ENCODE data around the gene N4BP2.

The N4BP2 gene

GRCh38 chr4:40199999-40200874 is 143.6 kb downstream of the N4BP2 start:
- H3K4ac ChIP-seq (ENCODE audit: low read depth in 1 of 2, low read length in 2 of 2): no peak overlapping the region
- no peak overlapping the region for H3K23ac ChIP-seq (ENCODE audit: low read length in 2 of 2)
- H2BK5ac ChIP-seq (ENCODE audit: low read depth, low read length, poor library complexity, severe bottlenecking): no peak overlapping the region
- no peak overlapping the region for H3K18ac ChIP-seq (ENCODE audit: low read depth in 1 of 2, low read length in 2 of 2)
- H3K9ac ChIP-seq (ENCODE audit: low read length): no peak overlapping the region
- no peak overlapping the region for H2AK5ac ChIP-seq (ENCODE audit: low read length, severe bottlenecking)
- H3K27ac ChIP-seq (ENCODE audit: low read length, poor library complexity, severe bottlenecking): no peak overlapping the region
- peak overlapping the region; percentile 55 for H4K91ac ChIP-seq (ENCODE audit: low read length)
- H2BK15ac ChIP-seq (ENCODE audit: low read depth, poor library complexity, severe bottlenecking): no peak overlapping the region
- H4K8ac ChIP-seq (ENCODE audit: low read length): peak overlapping the region; percentile 24
- DNase-seq: peak; percentile 61
- H3K27me3 ChIP-seq (ENCODE audit: control insufficient read depth in 1 of 2, insufficient read depth in 1 of 2, low read length in 2 of 2): no peaks in the 10 kb centered on the region
- H3K4me1 ChIP-seq (ENCODE audit: control insufficient read depth, insufficient read depth, low read depth, low read length): peaks cover 2% of the 10 kb centered on the region
- 86% methylated on average over 12 of the region's 15 CpGs for WGBS
- no peaks in the 10 kb centered on the region for H3K79me1 ChIP-seq (replicated peaks; ENCODE audit: low read length, poor library complexity, severe bottlenecking)
- no peak overlapping the region for H2BK120ac ChIP-seq (ENCODE audit: low read depth, low read length)
- H3K9me3 ChIP-seq (ENCODE audit: control insufficient read depth, low read length): no peaks in the 10 kb centered on the region
- H3K4me3 ChIP-seq (ENCODE audit: insufficient read depth in 1 of 2, low read depth in 1 of 2, low read length in 2 of 2): no peak overlapping the region
- no peak overlapping the region for H3K4me2 ChIP-seq (ENCODE audit: low read length, poor library complexity, severe bottlenecking)
- no peaks in the 10 kb centered on the region for H3K36me3 ChIP-seq (ENCODE audit: control insufficient read depth in 1 of 2, insufficient read depth in 2 of 2, low read depth in 1 of 2, low read length in 2 of 2)
- H2BK12ac ChIP-seq (ENCODE audit: low read length in 2 of 2): peak overlapping the region in 1 of 2 experiments; percentile 59
- no peak overlapping the region for H2AFZ ChIP-seq (ENCODE audit: low read depth, low read length)
- no peak overlapping the region for H3K14ac ChIP-seq (ENCODE audit: low read length in 2 of 2)

GRCh38 chr4:40200875-40201801 is 144.5 kb downstream of the N4BP2 start:
- Histone ChIP-seq H4K8ac (ENCODE audit: low read length) (no peak overlapping the region), H3K9ac (ENCODE audit: low read length) (no peak overlapping the region), H3K4me3 (ENCODE audit: insufficient read depth in 1 of 2, low read depth in 1 of 2, low read length in 2 of 2) (no peak overlapping the region), H3K27me3 (ENCODE audit: control insufficient read depth in 1 of 2, insufficient read depth in 1 of 2, low read length in 2 of 2) (no peaks in the 10 kb centered on the region), H3K23ac (ENCODE audit: low read length in 2 of 2) (no peak overlapping the region), H3K4ac (ENCODE audit: low read depth in 1 of 2, low read length in 2 of 2) (no peak overlapping the region), H3K18ac (ENCODE audit: low read depth in 1 of 2, low read length in 2 of 2) (no peak overlapping the region), H2AK5ac (ENCODE audit: low read length, severe bottlenecking) (no peak overlapping the region), H2BK12ac (ENCODE audit: low read length in 2 of 2) (no peak overlapping the region), H3K9me3 (ENCODE audit: control insufficient read depth, low read length) (no peaks in the 10 kb centered on the region), H4K91ac (ENCODE audit: low read length) (no peak overlapping the region), H3K14ac (ENCODE audit: low read length in 2 of 2) (no peak overlapping the region), H2BK15ac (ENCODE audit: low read depth, poor library complexity, severe bottlenecking) (no peak overlapping the region), H2BK120ac (ENCODE audit: low read depth, low read length) (no peak overlapping the region), H3K4me2 (ENCODE audit: low read length, poor library complexity, severe bottlenecking) (no peak overlapping the region), H2AFZ (ENCODE audit: low read depth, low read length) (no peak overlapping the region), H3K27ac (ENCODE audit: low read length, poor library complexity, severe bottlenecking) (no peak overlapping the region), H2BK5ac (ENCODE audit: low read depth, low read length, poor library complexity, severe bottlenecking) (no peak overlapping the region), H3K36me3 (ENCODE audit: control insufficient read depth in 1 of 2, insufficient read depth in 2 of 2, low read depth in 1 of 2, low read length in 2 of 2) (no peaks in the 10 kb centered on the region), H3K4me1 (ENCODE audit: control insufficient read depth, insufficient read depth, low read depth, low read length) (peaks cover 2% of the 10 kb centered on the region), H3K79me1 (replicated peaks; ENCODE audit: low read length, poor library complexity, severe bottlenecking) (no peaks in the 10 kb centered on the region)
- 66% methylated on average over 4 of the region's 13 CpGs for WGBS
- peak; percentile 91 for DNase-seq

- Histone ChIP-seq H4K8ac (ENCODE audit: low read length) (no peak overlapping the region), H3K14ac (ENCODE audit: low read length in 2 of 2) (no peak overlapping the region), H3K36me3 (ENCODE audit: control insufficient read depth in 1 of 2, insufficient read depth in 2 of 2, low read depth in 1 of 2, low read length in 2 of 2) (no peaks in the 10 kb centered on the region), H4K91ac (ENCODE audit: low read length) (no peak overlapping the region), H2BK120ac (ENCODE audit: low read depth, low read length) (no peak overlapping the region), H2AFZ (ENCODE audit: low read depth, low read length) (no peak overlapping the region), H3K4ac (ENCODE audit: low read depth in 1 of 2, low read length in 2 of 2) (no peak overlapping the region), H3K9me3 (ENCODE audit: control insufficient read depth, low read length) (no peaks in the 10 kb centered on the region), H3K4me3 (ENCODE audit: insufficient read depth in 1 of 2, low read depth in 1 of 2, low read length in 2 of 2) (no peak overlapping the region), H3K27ac (ENCODE audit: low read length, poor library complexity, severe bottlenecking) (no peak overlapping the region), H2BK5ac (ENCODE audit: low read depth, low read length, poor library complexity, severe bottlenecking) (no peak overlapping the region), H3K27me3 (ENCODE audit: control insufficient read depth in 1 of 2, insufficient read depth in 1 of 2, low read length in 2 of 2) (no peaks in the 10 kb centered on the region), H3K4me1 (ENCODE audit: control insufficient read depth, insufficient read depth, low read depth, low read length) (peaks cover 2% of the 10 kb centered on the region), H3K9ac (ENCODE audit: low read length) (no peak overlapping the region), H3K23ac (ENCODE audit: low read length in 2 of 2) (no peak overlapping the region), H3K18ac (ENCODE audit: low read depth in 1 of 2, low read length in 2 of 2) (no peak overlapping the region), H2AK5ac (ENCODE audit: low read length, severe bottlenecking) (no peak overlapping the region), H2BK12ac (ENCODE audit: low read length in 2 of 2) (no peak overlapping the region), H3K4me2 (ENCODE audit: low read length, poor library complexity, severe bottlenecking) (no peak overlapping the region), H3K79me1 (replicated peaks; ENCODE audit: low read length, poor library complexity, severe bottlenecking) (no peaks in the 10 kb centered on the region), H2BK15ac (ENCODE audit: low read depth, poor library complexity, severe bottlenecking) (no peak overlapping the region)
- no peak for DNase-seq
- 95% methylated on average over 4 of the region's 4 CpGs for WGBS
Measured at GRCh38 chr4:40201898-40202297, 145.2 kb downstream of the N4BP2 start.

- Histone ChIP-seq H3K9ac (ENCODE audit: low read length) (no peak overlapping the region), H3K23ac (ENCODE audit: low read length in 2 of 2) (no peak overlapping the region), H3K4me3 (ENCODE audit: insufficient read depth in 1 of 2, low read depth in 1 of 2, low read length in 2 of 2) (no peak overlapping the region), H3K4me1 (ENCODE audit: control insufficient read depth, insufficient read depth, low read depth, low read length) (peaks cover 2% of the 10 kb centered on the region), H2BK5ac (ENCODE audit: low read depth, low read length, poor library complexity, severe bottlenecking) (no peak overlapping the region), H4K91ac (ENCODE audit: low read length) (no peak overlapping the region), H3K79me1 (replicated peaks; ENCODE audit: low read length, poor library complexity, severe bottlenecking) (no peaks in the 10 kb centered on the region), H2BK120ac (ENCODE audit: low read depth, low read length) (no peak overlapping the region), H2AK5ac (ENCODE audit: low read length, severe bottlenecking) (no peak overlapping the region), H2BK15ac (ENCODE audit: low read depth, poor library complexity, severe bottlenecking) (no peak overlapping the region), H3K9me3 (ENCODE audit: control insufficient read depth, low read length) (no peaks in the 10 kb centered on the region), H3K4ac (ENCODE audit: low read depth in 1 of 2, low read length in 2 of 2) (no peak overlapping the region), H3K36me3 (ENCODE audit: control insufficient read depth in 1 of 2, insufficient read depth in 2 of 2, low read depth in 1 of 2, low read length in 2 of 2) (no peaks in the 10 kb centered on the region), H4K8ac (ENCODE audit: low read length) (no peak overlapping the region), H3K27ac (ENCODE audit: low read length, poor library complexity, severe bottlenecking) (no peak overlapping the region), H2BK12ac (ENCODE audit: low read length in 2 of 2) (no peak overlapping the region), H3K27me3 (ENCODE audit: control insufficient read depth in 1 of 2, insufficient read depth in 1 of 2, low read length in 2 of 2) (no peaks in the 10 kb centered on the region), H3K4me2 (ENCODE audit: low read length, poor library complexity, severe bottlenecking) (no peak overlapping the region), H3K14ac (ENCODE audit: low read length in 2 of 2) (no peak overlapping the region), H3K18ac (ENCODE audit: low read depth in 1 of 2, low read length in 2 of 2) (no peak overlapping the region), H2AFZ (ENCODE audit: low read depth, low read length) (no peak overlapping the region)
- DNase-seq: no peak
- WGBS: 96% methylated on average over 3 of the region's 3 CpGs
Measured at GRCh38 chr4:40202474-40202873, 145.8 kb downstream of the N4BP2 start.

All from mesenchymal stem cell (in vitro differentiated cells and primary cell).